Coronary artery (tissue), 2 donors: ENCODE results near the gene TRPV2.
A peak's percentile ranks its signal among the peaks of the same experiment; 100 is the strongest.

Experiments
- DNase-seq: peaks from one replicate; pipeline ENCODE4 v3.0.0-alpha.2; 2017; ENCODE audit warnings: low spot score
- H3K27ac ChIP-seq, 2 donors: fragments of 200-600 bp; sonication (generic); one replicate each; pipeline ENCODE4 v1.5.1; 2016 to 2019
- H3K4me3 ChIP-seq: fragments of 200-600 bp; sonication (generic); 2 replicates; pipeline ENCODE4 v1.5.1; 2016; ENCODE audit warnings: mild to moderate bottlenecking, moderate library complexity
- TF ChIP-seq, protein P1 (sequence below): fragments of 200-600 bp; sonication (generic); IDR thresholded peaks from one replicate; pipeline ENCODE4 v1.5.1; 2019; ENCODE audit warnings: antibody characterized with exemption

The TRPV2 gene

DNA sequence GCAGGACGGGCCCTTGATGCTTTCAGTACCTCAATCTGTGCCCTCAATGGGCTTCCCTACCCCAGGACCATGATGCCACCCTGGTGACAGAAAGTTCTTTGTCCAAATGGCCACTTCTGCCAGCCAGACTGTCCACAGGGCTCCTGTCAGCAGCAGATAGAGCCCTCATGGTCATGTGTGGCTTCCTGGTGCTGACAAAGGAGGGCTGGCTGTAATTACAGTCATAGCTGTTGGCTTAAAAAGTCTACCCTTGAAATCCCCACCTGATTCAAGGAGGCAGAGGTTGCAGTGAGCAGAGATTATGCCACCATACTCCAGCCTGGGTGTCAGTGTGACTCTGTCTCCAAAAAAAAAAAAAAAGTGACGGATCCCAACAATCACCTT, 3.3 kb downstream of the TRPV2 start:
- TF ChIP-seq, protein P1, sequence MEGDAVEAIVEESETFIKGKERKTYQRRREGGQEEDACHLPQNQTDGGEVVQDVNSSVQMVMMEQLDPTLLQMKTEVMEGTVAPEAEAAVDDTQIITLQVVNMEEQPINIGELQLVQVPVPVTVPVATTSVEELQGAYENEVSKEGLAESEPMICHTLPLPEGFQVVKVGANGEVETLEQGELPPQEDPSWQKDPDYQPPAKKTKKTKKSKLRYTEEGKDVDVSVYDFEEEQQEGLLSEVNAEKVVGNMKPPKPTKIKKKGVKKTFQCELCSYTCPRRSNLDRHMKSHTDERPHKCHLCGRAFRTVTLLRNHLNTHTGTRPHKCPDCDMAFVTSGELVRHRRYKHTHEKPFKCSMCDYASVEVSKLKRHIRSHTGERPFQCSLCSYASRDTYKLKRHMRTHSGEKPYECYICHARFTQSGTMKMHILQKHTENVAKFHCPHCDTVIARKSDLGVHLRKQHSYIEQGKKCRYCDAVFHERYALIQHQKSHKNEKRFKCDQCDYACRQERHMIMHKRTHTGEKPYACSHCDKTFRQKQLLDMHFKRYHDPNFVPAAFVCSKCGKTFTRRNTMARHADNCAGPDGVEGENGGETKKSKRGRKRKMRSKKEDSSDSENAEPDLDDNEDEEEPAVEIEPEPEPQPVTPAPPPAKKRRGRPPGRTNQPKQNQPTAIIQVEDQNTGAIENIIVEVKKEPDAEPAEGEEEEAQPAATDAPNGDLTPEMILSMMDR: no peak
- no peak for DNase-seq
- H3K4me3 ChIP-seq: no peak overlapping the region
- peak overlapping the region; percentile 93 to 94 for H3K27ac ChIP-seq

GRCh38 chr17:16419074-16419928, 3.9 kb downstream of the TRPV2 start:
- TF ChIP-seq, protein P1: no peak
- no peak for DNase-seq
- Histone ChIP-seq H3K4me3 (peak overlapping the region; percentile 0), H3K27ac (peak overlapping the region; percentile 93 to 94)

DNA sequence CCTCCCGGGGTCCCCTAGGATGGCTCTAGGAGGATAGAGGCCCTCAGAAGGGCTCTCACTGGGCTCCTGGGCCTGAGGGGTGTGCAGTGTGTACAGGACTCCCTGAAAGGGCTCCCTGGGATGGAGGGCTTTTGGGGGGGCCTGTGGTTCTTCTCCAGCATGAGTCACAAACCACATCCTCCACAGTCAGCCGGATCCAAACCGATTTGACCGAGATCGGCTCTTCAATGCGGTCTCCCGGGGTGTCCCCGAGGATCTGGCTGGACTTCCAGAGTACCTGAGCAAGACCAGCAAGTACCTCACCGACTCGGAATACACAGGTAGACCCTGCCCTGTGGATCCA, 4.5 kb downstream of the TRPV2 start:
- Histone ChIP-seq H3K4me3 (peak overlapping the region; percentile 0), H3K27ac (peak overlapping the region; percentile 93 to 94)
- TF ChIP-seq, protein P1: no peak
- no peak for DNase-seq

DNA sequence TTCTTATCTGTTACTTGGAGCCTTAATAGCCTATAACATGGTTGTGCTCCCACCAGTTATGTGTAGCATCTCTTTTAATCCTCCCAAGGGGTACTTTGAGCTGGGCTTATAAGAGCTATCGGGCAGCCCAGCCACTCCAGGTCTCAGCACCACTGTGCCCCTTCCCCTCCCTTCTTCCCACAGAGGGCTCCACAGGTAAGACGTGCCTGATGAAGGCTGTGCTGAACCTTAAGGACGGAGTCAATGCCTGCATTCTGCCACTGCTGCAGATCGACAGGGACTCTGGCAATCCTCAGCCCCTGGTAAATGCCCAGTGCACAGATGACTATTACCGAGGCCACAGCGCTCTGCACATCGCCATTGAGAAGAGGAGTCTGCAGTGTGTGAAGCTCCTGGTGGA, 7.0 kb downstream of the TRPV2 start:
- no peak for DNase-seq
- Histone ChIP-seq H3K4me3 (no peak overlapping the region), H3K27ac (no peak overlapping the region)
- TF ChIP-seq, protein P1: no peak

GRCh38 chr17:16423226-16423872, 8.0 kb downstream of the TRPV2 start:
- TF ChIP-seq, protein P1: no peak
- DNase-seq: no peak
- Histone ChIP-seq H3K27ac (no peak overlapping the region), H3K4me3 (no peak overlapping the region)

DNA sequence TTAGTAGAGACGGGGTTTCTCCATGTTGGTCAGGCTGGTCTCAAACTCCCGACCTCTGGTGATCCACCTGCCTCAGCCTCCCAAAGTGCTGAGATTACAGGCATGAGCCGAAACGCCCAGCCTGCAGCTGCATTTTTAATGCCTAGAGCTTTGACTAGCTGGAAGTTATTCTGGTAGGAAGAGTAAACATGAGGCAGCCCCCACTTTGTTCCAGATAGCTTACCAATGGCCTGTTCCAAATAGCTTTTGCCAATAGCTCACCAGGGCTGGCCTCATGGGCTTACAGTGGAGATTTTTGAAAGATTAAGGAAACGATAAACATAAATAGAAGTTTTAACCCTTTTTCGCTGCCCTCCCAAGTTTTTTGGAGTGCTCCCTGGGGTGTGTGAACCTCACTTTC, 9.8 kb downstream of the TRPV2 start:
- Histone ChIP-seq H3K4me3 (no peak overlapping the region), H3K27ac (no peak overlapping the region)
- DNase-seq: no peak

More for the DNA sequence above, 9.8 kb downstream of the TRPV2 start:
- TF ChIP-seq, protein P1: no peak
